HepG2 (cell line): ENCODE measurements around the gene TFPI. TPM values are rescaled to one million over a fixed set of nuclear protein-coding genes. Genes with fewer than 3 reads are reported as not detected.
A peak's percentile ranks its signal among the peaks of the same experiment; 100 is the strongest.

Experiments
- ATAD3A ChIP-seq: sonication (generic); formaldehyde crosslinking; IDR thresholded peaks from 2 replicates; pipeline ENCODE4 v1.4.0; 2020; ENCODE audit warnings: missing genetic modification reagents
- EP300 ChIP-seq, 3 experiments: sonication (generic) in 1 of 3; formaldehyde crosslinking in 1 of 3; IDR thresholded peaks; 2 replicates each; pipeline versions ENCODE4 v1.5.1 to v1.6.1; 2011 to 2020; ENCODE audit warnings: low read depth in 2 of 3, low read length in 2 of 3, borderline replicate concordance in 1 of 3, improper control_type of control experiment in 1 of 3, mild to moderate bottlenecking in 1 of 3, missing genetic modification reagents in 1 of 3, moderate library complexity in 1 of 3
- KDM6A ChIP-seq: IDR thresholded peaks from 2 replicates; pipeline ENCODE4 v1.6.1; 2016; ENCODE audit warnings: low read depth
- ZNF160 ChIP-seq: sonication (generic); formaldehyde crosslinking; IDR thresholded peaks from 2 replicates; pipeline ENCODE4 v1.8.0; 2022; ENCODE audit warnings: mild to moderate bottlenecking, inconsistent platforms, missing genetic modification reagents
- polyA plus RNA-seq, 8 experiments: library from polyadenylated mRNA; depleted of rRNA in 3 of 8; stranded (reverse) in 7 of 8; unstranded in 1 of 8; fragments of >200 nt; fragmentation: Illumina TruSeq in 4 of 8; extraction: Trizol in 4 of 8; gene quantifications; 2 replicates each; pipeline versions ENCODE4 v1.2.1 to v1.2.3, GENCODE V29; 2011 to 2016; ENCODE audit warnings: low read depth in 4 of 8, missing spikeins in 1 of 8, mixed read lengths in 1 of 8; ENCODE audit not compliant: insufficient read depth in 1 of 8
- total RNA-seq, 5 experiments: library from RNA; depleted of rRNA; stranded (reverse); fragments of >200 nt; fragmentation: Illumina TruSeq; extraction: Trizol; gene quantifications; 2 replicates each; pipeline ENCODE4 v1.2.3, GENCODE V29; 2016; ENCODE audit warnings: low read depth in 1 of 5
- TF ChIP-seq, protein P1 (sequence below), 2 experiments: fragments of 450-650 bp in 1 of 2; sonication (generic) in 1 of 2; formaldehyde crosslinking in 1 of 2; IDR thresholded peaks; 2 replicates each; pipeline versions ENCODE4 v1.6.1 to v1.8.0; 2016 to 2022; ENCODE audit warnings: antibody characterized with exemption in 1 of 2, mild to moderate bottlenecking in 1 of 2, missing genetic modification reagents in 1 of 2

The TFPI gene
- total and polyA plus RNA-seq, 2 of the 13 experiments (the other 11 are each of a cell fraction or from before 2014, with no cell fraction given): 301 to 436 TPM

DNA sequence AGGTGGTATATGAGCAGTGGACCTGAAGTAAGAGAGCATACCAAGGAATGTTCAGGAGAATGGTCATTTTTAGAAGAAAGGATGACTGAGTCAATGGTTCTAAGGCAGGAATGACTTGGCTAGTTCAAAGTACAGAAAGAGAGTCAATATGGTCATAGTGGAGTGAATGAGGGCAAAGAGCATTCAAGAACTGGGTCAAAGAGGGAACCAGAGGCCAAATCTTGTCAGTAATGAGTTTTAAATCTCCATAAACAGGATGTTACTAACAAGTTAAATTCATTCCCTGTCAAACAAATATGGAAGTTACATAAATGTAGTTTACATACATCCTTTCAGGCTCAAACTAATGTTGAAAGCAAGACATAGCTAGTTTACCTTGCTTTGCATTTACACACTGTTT, 122.3 kb downstream of the TFPI start (continued):
- TF ChIP-seq, protein P1, sequence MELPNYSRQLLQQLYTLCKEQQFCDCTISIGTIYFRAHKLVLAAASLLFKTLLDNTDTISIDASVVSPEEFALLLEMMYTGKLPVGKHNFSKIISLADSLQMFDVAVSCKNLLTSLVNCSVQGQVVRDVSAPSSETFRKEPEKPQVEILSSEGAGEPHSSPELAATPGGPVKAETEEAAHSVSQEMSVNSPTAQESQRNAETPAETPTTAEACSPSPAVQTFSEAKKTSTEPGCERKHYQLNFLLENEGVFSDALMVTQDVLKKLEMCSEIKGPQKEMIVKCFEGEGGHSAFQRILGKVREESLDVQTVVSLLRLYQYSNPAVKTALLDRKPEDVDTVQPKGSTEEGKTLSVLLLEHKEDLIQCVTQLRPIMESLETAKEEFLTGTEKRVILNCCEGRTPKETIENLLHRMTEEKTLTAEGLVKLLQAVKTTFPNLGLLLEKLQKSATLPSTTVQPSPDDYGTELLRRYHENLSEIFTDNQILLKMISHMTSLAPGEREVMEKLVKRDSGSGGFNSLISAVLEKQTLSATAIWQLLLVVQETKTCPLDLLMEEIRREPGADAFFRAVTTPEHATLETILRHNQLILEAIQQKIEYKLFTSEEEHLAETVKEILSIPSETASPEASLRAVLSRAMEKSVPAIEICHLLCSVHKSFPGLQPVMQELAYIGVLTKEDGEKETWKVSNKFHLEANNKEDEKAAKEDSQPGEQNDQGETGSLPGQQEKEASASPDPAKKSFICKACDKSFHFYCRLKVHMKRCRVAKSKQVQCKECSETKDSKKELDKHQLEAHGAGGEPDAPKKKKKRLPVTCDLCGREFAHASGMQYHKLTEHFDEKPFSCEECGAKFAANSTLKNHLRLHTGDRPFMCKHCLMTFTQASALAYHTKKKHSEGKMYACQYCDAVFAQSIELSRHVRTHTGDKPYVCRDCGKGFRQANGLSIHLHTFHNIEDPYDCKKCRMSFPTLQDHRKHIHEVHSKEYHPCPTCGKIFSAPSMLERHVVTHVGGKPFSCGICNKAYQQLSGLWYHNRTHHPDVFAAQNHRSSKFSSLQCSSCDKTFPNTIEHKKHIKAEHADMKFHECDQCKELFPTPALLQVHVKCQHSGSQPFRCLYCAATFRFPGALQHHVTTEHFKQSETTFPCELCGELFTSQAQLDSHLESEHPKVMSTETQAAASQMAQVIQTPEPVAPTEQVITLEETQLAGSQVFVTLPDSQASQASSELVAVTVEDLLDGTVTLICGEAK (IDR thresholded peaks at IDR 0.05): no peak
- TF ChIP-seq, protein P1 (CRISPR knock-in tag; IDR thresholded peaks at IDR 0.05): no peak
- TF ChIP-seq ZNF160 (CRISPR knock-in tag) (no peak), ATAD3A (CRISPR knock-in tag) (no peak), KDM6A (CRISPR knock-in tag) (peak; percentile 60; the same call in 1 of the 2 replicates), EP300 (IDR thresholded peaks at IDR 0.05; ENCODE audit: low read depth in 2 of 2, low read length in 2 of 2) (peak in 1 of 2 experiments; percentile 68; a peak in 1 of 4 replicates), EP300 (CRISPR knock-in tag; IDR thresholded peaks at IDR 0.05; ENCODE audit: borderline replicate concordance) (no peak)
